ENCODE measurements around the gene SLIT3.

The SLIT3 gene

GRCh38 chr5:169015991-169016390 lies 284.9 kb downstream of the SLIT3 start:
- no peak for DNase-seq

- no peak for DNase-seq
These were observed 287.1 kb downstream of the SLIT3 start for GRCh38 chr5:169013846-169014245.

GRCh38 chr5:169013208-169013728 lies 287.7 kb downstream of the SLIT3 start:
- DNase-seq = no peak

DNA sequence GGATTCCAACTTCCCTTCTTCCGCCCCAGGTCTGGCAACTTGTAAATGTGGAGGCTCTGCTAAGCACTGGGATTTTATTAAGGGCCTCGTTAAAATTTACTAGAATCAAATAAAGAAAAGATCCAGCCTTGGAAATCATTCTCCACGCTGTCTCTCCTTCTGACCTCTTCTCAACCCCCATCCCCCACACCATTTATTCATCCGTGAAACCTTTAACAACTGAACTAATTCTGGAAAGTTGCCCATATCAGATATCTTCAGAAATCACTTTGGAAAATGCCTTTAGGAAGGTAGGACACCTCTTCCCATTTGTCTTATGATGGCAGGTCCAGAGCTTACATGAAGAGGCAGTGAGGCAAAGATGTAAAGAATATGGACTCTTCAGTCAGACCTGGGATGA lies 288.5 kb downstream of the SLIT3 start:
- DNase-seq = no peak

GRCh38 chr5:169011451-169011850 lies 289.5 kb downstream of the SLIT3 start:
- DNase-seq = no peak

- no peak for DNase-seq
These were observed 289.9 kb downstream of the SLIT3 start for GRCh38 chr5:169011009-169011408.

GRCh38 chr5:169009123-169009522 lies 291.8 kb downstream of the SLIT3 start:
- DNase-seq = no peak

DNA sequence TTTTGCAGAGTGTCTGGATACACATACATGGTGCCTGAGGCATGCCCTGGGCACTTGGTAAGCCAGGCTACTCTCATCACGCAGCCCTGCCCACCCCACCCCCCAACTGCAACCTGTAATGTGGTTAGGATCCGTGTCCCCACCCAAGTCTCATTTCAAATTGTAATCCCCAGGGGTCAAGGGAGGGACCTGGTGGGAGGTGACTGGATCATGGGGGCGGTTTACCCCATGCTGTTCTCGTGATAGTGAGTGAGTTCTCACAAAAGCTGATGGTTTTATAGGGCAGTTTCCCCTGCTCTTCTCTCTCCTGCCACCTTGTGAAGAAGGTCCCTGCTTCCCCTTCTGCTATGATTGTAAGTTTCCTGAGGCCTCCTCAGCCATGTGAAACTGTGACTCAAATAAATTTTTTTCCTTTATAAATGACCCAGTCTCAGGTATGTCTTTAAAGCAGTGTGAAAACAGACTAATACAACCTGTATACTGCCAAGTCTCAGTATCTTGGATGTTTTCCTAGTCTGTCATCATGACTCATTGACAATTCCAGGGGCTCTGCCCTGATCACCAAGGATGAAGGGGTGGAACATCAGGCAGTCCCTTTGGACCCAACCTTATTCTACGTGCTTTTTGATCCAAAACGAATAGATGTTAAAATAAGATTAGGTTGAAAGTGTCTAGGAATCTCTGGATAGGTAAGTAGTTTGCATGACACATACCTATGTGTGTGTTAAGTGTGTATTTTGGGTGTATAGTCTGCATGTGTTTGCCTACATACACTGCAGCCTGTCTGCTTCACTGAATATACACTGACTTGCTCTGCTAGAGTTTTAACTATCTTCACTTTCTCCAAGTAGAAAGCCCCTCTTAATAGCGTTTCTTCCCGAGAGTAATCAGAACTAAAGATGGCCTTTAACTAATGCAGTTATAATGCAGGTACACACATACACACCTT lies 293.8 kb downstream of the SLIT3 start:
- no peak for DNase-seq

GRCh38 chr5:169004551-169004950 lies 296.4 kb downstream of the SLIT3 start:
- no peak for DNase-seq

DNA sequence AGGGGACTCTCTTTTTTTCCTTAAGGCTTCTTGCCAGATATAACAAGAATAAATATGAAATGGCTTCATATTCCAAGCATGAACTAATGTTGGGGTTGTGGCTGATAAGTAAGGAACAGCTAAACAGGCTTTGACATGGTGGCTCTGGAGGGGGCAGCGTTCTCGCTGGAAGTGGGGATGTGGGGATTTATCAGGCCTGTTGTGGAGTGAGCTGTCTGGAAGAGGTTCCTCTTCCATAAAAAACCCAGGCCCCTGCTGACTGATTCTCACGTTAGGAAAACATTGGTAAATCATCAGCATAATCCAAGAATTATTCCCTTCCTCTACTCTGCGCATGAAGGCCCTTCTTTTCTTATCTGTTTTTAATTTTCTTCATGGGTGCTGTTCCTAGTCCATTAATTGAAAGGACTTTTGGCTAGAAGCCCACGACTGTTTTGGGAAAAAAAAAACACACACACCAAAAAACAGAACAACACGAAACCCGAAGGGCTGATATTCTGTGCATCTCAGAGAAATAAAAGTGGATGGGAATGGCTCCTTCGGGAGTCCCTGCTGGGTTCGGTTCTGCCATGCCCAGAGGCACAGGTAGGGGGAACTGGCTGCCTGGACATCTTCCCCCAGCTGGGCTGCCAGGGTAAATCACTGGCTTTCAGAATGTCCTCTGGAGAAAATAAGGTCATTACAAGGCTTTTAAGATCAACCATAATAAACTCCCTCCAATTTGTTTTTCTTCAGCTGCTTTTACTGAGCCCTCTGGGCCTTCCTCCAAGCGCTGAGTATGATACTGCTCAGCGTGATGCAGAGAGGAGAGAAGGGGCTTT lies 297.0 kb downstream of the SLIT3 start:
- DNase-seq = no peak

- no peak for DNase-seq
These were observed 297.9 kb downstream of the SLIT3 start for GRCh38 chr5:169002953-169003555.

DNA sequence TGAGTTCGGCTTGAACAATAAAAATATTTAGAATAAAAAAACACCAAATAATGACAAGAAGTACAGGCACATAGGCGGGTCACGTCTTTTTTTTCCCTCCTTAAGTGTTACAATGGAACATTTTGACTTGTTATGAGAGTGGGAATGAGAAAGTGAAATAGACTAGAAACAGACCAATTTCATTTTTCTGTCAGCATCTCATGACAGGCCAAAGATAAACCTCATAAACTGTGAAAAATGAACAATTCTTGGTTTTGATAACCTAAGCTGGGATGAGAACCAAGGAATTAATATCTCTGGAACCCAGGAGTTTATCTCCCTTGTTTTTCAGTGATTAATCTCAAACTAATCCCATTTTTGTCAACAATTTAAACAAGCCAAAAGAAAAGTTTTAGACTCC lies 299.5 kb downstream of the SLIT3 start:
- no peak for DNase-seq

DNA sequence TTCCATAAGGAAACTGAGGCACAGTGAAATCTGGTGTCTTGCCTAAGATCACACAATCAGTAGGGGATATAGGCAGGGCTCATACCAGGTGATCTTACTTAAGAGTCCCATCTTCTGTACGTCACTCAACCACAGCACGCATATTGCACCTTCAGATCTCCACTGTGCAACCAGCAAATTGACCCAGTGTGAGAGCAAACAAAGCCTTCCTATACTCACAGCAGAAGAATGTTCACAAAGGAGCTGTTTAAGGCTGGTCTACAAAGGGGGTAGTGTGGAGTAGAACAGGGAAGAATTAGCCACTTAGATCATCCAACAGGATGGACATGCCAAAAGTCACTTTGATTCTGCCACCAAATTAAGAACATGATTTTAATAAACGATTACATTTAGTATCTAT lies 305.9 kb downstream of the SLIT3 start:
- no peak for DNase-seq

DNA sequence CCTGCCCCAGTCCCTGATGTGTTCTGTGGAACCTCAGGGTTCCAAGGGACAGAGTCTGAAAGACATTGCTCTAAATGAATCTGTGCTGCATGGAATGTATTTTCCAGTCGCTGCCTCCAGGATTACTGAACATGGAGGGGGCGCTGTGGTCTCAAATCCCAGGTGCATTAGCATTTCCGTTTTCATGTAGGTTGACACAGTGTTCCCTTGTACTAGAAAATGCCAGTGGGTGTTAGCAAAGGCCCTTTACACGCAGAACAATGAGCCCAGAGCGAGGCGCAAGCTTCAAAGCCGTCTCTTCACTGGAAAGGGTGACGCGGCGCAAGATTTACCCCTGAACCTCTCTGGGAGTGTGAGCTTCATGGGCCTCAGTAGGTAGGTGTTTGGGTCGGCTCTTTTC lies 308.3 kb downstream of the SLIT3 start:
- no peak for DNase-seq

- DNase-seq = no peak
These were observed 308.9 kb downstream of the SLIT3 start for GRCh38 chr5:168992016-168992415.

DNA sequence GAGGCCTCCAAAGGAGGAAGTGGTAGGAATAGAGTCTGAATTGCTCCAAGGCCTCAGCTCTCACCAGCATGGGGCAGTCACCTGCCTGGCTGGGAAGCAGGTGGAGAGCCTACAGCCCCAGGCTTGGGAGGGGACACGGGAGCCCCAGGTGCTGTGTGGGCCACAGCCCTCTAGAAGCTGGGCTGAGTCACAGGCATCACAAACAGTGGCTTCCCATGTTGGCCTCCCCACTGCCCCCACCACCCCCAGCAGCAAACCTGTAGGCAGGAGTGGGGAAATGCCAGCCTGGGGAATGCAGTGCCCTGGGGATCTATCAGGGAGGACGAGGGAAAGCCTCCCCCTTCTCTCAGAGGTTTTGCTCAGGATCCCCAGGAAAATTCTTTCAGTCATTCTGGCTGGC lies 309.6 kb downstream of the SLIT3 start:
- no peak for DNase-seq

DNA sequence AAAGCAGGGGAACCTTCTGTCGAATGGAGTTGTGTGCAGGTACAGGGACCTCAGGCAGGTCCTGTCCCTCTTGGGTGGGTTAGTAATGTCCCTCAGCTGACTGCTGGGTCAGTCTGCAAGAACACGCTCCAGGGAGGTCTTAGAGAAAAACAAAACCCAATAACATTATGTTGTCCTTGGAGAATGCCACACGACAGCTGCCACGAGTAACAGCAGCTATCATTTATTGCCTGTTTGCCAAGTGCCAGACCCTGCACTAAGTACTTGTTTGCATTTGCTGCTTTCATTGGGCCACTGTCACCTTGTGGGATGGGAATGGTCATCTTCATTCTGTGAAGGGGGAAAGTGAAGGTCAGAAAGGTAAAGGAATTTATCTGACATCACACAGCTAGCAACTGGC lies 310.3 kb downstream of the SLIT3 start:
- no peak for DNase-seq

DNA sequence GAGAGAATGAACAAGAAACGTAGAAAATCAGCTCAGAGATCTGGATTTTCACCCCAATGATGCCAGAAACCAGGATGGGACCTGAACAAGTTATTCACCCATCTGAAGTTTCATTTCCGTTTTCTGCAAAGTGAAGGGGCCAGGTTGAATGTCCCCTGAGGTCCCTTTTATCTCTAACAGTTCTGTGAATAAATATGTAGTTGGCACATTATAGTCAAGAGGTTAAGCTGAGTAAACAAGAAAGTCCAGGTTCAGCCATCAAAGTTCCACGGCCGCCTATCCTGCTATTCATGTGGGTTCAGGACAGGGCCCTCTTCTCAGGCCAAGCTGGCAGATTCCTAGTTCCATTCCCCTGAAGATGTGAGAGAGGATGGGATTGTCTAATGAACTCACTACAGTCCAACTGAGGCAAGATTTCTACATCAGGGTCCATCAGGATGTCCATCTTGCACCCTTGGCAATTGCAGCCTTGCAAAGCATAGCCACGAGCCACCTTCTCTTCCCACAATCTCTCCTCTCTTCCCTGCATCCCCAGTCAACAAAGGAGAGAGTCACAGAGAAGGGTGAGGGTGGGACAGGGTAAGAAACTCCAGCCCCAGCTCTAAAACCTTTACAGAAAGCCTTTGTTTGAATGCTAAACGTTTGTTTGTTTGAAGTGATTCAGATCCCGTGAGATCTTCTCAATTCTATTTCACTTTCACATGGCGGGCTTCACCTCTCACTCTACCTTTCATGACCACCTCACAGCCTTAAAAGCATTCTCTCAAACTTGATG lies 311.0 kb downstream of the SLIT3 start:
- DNase-seq = no peak

DNA sequence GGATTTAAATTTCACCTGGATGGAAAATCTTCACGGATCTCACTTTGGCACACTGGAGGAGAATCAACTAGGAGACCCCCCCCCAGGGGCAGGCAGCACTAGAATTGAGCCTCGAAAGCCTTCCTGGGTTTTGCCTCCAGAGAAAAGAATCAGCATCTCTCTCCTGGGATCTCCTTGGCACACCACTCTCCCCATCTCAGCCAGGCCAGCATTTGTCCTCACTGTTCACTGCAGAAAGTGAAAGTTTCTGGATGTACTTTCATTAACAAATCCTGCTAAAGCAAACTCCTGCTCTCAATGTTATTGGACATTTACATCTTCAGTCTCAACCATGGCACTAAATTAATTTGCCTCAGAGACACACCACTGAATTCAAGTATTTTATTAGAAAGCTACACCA lies 312.2 kb downstream of the SLIT3 start:
- DNase-seq = no peak

DNA sequence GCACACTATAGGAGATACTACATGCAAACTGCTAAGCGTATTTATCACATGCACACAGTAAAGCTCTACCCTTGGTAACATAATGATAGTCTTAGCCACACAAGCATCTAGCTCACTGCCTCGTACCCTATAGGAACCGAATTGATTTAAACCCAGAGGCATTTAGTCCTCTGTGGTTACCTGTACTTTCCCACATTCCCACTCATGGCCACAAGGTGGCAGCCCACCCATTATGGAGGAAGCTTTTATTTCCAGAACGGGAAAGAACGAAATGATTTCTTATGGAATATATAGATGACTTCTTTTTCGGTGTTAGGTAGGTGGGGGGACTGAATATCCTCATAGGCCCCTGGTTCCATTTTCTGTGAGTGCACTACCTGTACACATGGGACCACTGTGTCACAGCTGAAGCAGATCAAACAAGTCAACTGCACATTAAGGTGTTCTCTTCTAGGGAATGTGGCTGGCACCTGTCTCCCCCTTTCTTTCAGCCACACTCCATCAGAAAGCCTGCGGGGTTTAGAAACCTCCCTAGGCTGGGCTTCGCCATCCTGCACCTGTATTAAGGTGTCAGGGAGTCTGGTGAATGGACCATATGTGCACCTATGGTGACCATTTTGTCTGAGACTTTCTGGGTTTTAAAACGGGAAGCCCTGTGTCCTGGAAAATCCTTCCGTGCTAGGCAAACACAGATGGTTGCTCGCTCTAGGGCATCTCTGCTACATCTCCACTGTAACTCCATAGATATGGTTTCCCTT lies 313.2 kb downstream of the SLIT3 start:
- no peak for DNase-seq

DNA sequence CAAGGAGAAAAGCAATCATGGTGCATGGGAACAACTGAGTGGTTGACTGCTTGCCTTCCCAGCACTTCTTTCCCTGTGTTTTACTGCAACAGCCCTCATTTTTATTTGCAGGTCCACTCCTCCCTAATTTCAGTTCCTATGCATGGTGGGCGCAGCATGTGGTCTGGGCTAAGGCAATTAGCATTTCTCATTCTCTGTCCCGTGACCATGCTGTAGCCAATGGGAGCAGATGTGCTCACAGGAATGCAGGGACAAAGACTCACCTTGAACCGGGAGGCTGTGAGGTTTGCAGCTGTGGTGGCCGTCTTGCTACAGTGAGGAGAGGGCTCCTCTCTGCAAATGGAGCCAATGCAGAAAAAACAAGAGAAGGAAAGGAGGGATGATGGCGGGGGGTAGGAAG lies 315.5 kb downstream of the SLIT3 start:
- no peak for DNase-seq
